ENCODE results near the gene ACLY.
"Not testable (repeated sequence)": the region's sequence is repeated elsewhere in the genome, so short reads cannot be mapped to it uniquely, and the experiment has no call there.

The ACLY gene

DNA sequence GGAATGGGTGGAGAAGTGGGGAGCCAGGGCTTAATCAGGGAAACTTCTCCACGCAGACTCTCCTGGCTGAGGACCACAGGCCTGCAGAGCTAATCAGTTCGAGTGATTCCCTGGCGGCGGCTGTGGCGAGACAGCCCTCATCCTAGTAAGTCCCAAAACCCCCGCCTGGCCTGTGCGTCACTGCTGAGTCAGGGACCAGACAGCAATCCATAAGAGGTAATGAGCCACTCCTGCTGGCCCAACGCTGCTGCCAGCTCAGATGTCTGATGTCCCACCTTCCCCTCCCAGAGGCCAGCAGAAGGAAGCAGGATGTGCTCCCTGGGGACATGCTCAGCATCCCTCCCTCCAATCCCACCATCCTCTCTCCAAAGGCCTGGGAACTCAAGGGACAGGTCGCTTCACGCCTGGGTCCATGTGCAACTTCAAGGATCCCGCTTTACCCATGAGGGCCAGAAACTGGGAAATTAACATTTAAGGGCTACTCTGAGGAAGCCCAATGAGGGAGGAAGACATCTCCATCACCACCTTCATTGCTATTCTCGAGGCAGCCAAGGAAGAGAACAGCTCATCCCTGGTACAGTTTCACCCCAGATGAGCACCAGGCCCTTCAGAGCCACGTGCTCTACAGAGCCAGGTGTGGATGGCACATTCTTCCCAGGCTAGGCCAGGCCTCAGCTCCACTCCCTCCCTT, 7.9 kb downstream of the ACLY start:
- DNase-seq (ENCODE audit: low spot score) = no peak

GRCh38 chr17:41909088-41909487, 9.7 kb downstream of the ACLY start:
- DNase-seq (ENCODE audit: low spot score) = no peak

GRCh38 chr17:41907633-41908539, 10.9 kb downstream of the ACLY start:
- DNase-seq (ENCODE audit: low spot score) = no peak

DNA sequence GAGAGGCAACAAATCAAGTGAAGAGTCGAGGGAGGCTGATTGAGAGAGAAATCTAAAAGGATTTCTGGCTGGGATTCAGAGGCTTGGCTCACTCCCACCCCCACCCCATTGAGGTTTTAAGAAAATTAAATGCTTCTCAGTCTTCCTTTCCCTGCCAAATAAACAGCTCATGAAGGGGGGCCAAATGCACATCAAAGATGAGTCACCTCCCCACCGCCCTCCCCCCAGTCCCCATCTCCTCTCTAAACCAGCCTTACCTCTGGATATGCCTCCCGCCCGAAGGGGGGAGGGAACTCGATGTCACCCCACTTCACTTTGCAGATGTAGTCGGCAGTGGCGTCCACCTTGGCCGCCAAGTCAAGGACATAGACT, 11.6 kb downstream of the ACLY start:
- DNase-seq (ENCODE audit: low spot score) = no peak

DNA sequence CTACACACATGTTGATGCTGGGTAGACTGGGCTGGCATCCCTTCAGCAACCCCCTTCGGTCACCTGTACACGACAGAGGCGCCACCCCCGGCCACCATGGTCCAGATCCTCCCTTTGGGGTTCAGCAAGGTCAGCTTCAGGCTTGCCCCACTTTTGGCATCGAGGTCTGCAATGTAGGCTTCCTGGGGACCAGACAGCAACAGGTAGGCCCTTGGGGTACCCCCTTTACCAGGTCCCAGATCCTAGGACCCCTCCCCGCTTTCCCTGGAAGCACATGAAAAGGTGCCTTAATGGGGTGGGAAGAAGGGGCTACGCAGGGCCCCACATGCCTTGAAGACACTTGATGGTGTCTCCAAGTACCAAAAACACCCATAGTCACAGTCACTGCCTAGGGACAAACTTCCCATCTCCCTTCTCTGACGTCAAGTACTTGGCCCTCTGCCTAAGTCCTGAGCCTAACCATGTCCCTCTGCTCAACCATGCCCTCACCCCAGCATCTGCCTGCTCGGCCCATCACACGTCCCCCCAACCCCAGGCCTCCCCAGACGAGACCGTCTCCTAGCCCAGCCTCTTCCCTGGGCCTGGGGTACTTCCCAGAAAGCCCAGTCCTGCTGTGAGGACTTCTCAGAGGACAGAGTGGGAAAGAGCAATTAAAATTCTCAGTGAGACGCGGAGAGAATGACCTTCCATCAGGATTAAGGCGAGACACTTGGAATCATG, 12.1 kb downstream of the ACLY start:
- DNase-seq (ENCODE audit: low spot score) = no peak

DNA sequence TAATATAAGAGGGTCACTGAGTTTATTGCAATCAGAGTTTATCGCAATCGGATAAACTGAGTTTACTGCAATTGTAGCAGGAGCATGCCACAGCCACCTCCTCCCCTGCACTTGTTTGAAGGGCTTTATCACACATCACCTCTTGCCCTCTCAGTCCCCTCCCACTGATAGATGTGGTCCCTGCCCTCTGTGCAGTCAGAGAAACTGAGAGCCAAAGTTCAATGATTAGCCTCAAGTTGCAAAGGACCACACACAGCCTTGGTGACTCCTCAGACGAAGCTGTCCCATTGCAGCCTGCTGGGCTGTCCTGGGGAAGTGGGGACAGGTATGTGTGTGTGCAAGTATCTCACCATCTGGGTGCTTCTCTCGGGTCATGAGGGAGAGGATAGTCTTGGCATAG, 13.6 kb downstream of the ACLY start:
- no peak for DNase-seq (ENCODE audit: low spot score)

DNA sequence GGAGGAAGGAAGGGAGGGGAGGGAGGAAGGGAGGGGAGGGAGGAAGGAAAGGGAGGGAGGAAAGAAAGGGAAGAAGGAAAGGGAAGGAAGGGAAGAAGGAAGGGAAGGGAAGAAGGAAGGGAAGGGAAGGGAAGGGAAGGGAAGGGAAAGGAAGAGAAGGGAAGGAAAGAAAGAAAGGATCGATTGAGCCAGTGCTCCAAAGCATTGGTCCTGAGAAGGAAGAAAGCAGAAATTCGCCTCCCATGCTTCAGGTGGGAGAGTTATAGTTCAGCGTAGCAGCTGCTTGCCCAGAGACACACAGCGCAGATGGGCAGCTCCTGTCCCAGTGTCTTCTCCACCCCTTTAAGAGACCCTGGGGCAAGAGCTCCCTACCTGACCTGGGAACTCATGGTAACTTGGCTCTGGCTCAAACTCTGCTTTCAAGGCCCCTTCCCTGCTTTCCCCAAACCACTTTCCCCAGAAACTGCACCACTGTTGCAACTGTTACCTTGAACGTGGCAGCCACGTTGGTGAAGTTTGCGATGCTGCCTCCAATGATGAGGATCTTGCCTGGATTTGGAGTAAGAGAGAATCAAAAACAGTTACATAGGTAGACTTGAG, 14.4 kb downstream of the ACLY start:
- no peak for DNase-seq (ENCODE audit: low spot score)

GRCh38 chr17:41901646-41902045, 17.1 kb downstream of the ACLY start:
- no peak for DNase-seq (ENCODE audit: low spot score)

DNA sequence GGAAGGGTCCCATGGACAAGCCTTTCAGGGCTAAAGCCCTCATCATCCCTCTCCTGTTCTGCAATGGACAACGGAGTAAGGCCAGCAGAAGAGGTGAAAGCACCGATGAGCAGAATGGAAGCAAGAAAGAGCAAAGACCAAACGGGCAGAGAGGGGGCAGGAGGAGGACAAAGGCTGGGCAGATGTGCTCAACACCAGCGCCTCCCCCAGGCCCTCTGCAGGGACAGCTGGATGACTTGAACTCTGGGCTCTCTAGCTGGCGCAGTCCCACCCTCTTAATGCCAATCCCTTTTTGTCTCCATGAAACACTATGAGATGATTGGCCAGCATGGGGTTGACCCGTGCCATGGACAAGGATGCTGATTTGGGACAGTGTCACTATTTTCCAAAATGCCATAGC, 22.0 kb downstream of the ACLY start:
- no peak for DNase-seq (ENCODE audit: low spot score)

- no peak for DNase-seq (ENCODE audit: low spot score)
Observed at GRCh38 chr17:41895617-41896016, 23.1 kb downstream of the ACLY start.

GRCh38 chr17:41894791-41895331, 23.9 kb downstream of the ACLY start:
- DNase-seq (ENCODE audit: low spot score) = no peak

DNA sequence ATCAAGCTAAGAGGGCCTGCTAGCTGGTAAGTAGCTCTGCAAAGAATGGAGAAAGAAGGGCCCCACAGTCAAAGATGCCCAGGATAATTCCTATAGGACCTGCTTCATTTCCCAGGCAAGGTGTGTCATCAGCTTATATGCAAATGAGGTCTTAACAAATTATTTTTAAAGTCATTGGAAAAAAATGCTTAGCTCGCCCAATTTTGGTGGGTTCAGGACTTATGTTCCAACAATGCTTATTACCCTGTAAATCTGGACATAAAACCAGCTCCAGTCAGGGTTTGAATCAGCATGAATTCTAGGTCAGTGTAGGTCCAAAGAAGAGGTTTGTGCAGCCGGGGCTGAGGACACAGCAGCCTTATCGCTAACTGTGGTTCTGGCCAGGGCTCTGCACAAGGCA, 25.4 kb downstream of the ACLY start:
- DNase-seq (ENCODE audit: low spot score) = no peak

DNA sequence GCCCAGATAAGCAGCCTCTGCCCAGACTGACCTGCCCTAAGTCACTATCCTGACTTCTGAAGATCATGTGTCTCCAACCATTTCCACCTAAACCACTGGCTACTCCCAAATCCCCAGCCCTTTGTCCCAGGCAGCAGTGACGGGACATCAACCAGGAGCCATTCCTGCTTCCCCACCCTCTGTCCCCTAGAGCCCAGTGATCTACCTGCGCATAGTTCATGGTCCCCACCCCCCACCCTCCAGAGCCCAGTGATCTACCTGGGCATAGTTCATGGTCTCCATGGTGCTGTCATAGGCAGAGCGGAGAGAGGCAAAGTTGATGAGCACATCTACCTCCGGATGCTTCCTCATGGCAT, 26.8 kb downstream of the ACLY start:
- no peak for DNase-seq (ENCODE audit: low spot score)

DNA sequence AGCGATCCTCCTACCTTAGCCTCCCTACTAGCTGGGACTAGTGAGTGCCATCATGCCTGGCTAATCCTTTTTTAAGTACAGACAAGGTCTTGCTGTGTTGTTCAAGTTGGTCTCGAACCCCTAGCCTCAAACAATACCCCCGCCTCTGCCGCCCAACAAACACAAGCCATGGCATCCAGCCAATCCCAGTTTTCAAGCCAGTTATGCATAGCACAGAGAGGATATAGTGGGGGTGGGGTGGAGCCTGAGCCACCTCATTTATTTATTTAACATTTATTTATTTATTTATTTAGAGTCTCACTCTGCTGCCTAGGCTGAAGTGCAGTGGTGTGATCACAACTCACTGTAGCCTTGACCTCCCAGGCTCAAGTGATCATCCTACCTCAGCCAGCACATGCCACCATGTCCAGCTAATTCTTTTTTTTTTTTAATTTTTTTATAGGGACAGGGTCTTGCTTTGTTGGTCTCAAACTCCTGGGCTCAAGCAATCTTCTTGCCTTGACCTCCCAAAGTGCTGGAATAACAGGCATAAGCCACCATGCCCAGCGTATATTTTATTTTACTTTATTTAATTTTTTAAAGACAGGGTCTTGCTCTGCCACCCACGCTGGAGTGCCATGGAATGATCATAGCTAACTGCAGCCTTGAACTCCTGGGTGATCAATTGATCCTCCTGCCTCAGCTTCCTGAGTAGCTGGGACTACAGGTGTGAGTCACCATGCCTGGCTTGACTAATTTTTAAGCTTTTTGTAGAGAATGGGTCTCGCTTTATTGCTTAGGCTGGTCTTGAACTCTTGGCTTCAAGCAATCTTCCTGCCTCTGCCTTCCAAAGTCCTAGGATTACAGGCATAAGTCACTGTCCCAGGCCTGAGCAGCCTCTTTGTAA, 27.4 kb downstream of the ACLY start:
- no peak for DNase-seq (ENCODE audit: low spot score)

GRCh38 chr17:41888332-41888965, 30.3 kb downstream of the ACLY start:
- DNase-seq (ENCODE audit: low spot score) = no peak

DNA sequence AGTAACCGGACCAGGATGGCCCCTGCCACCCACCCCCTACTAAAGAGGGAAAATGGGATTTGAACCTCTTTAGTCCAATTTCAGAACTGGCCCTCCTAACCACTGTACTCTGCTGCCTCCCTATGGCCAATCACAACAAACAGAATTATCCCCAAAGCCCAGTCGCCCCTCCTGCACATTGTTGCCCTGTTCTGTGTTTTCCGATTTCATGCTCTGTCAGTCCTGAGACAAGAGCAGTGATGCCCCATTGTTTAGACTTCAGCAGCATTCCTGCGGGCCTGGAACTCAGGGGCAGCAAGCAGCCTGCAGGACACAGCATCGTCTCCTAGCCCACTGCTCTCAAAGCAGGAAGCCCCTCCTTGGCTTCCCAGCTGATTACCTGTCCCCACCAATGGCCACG, 33.0 kb downstream of the ACLY start:
- DNase-seq (ENCODE audit: low spot score) = no peak

GRCh38 chr17:41882756-41883155, 36.0 kb downstream of the ACLY start:
- no peak for DNase-seq (ENCODE audit: low spot score)

GRCh38 chr17:41880130-41880529, 38.6 kb downstream of the ACLY start:
- DNase-seq (ENCODE audit: low spot score) = no peak

- not testable (repeated sequence) for DNase-seq (ENCODE audit: low spot score)
Observed at GRCh38 chr17:41874293-41874670, 44.5 kb downstream of the ACLY start.

GRCh38 chr17:41873559-41874292, 45.0 kb downstream of the ACLY start:
- DNase-seq (ENCODE audit: low spot score) = no peak

All from germinal center (tissue), 1 donor.